HCT116 (cell line): ENCODE data around the gene CNNM3. TPM values are rescaled to one million over a fixed set of nuclear protein-coding genes. Genes with fewer than 3 reads are reported as not detected.

ENCODE experiments used
- ATAC-seq: fragments of 200-7000 bp; cut with Tn5 transposase; 2 replicates; pipeline ENCODE4 v1.9.1; 2020; ENCODE audit warnings: mild to moderate bottlenecking, moderate library complexity
- BruUV-seq: library from RNA; stranded (reverse); fragments of 400-500 nt; replicated peaks from 2 replicates; lab custom pipeline; 2021; lab: Mats Ljungman, UMichigan
- CTCF ChIA-PET: fragments of 300-600 bp; sonication (Branson Sonifier 250); formaldehyde crosslinking; loops from one replicate; lab custom pipeline; 2021; ENCODE audit warnings: antibody characterized with exemption; lab: Charles Lee
- POLR2A ChIA-PET: fragments of 300-600, 350-600 bp; sonication (Branson Sonifier 250); formaldehyde crosslinking; loops from one replicate; lab custom pipeline; 2021; ENCODE audit warnings: antibody characterized with exemption; lab: Charles Lee
- RAD21 ChIA-PET, 2 experiments: fragments of 300-600 bp; sonication (Branson Sonifier 250); formaldehyde crosslinking; loops; one replicate each; lab custom pipeline; 2023; ENCODE audit warnings: low total read pairs in 2 of 2; ENCODE audit not compliant: uncharacterized antibody in 2 of 2, unreplicated experiment in 2 of 2, low non-redundant PET in 1 of 2; lab: Charles Lee
- DNase-seq: peaks from one replicate; pipeline ENCODE4 v3.0.0-alpha.2; 2010; ENCODE audit warnings: low read depth, low spot score
- H2AFZ ChIP-seq: fragments of 200-600 bp; shearing (Covaris generic), sonication (generic); 2 replicates; pipeline ENCODE4 v1.6.1; 2017; ENCODE audit warnings: low read depth, mixed run types, mixed read lengths, antibody characterized with exemption, low read length; ENCODE audit not compliant: poor library complexity, severe bottlenecking
- H3K27ac ChIP-seq: 2 replicates; pipeline ENCODE4 v1.5.1; 2012; ENCODE audit warnings: low read depth, low read length
- H3K27me3 ChIP-seq: fragments of 200-600 bp; sonication (generic); 2 replicates; pipeline ENCODE4 v1.6.1; 2016; ENCODE audit warnings: mixed run types, low read length, mixed read lengths; ENCODE audit not compliant: insufficient read depth
- H3K36me3 ChIP-seq, 2 experiments: fragments of 200-500 bp in 1 of 2; fragments of 200-600 bp in 1 of 2; sonication (Bioruptor generic) in 1 of 2; sonication (generic) in 1 of 2; 2 replicates each; pipeline versions ENCODE4 v1.5.1 to v1.6.1; 2014 to 2016; ENCODE audit warnings: low read length in 2 of 2, inconsistent platforms in 1 of 2, mixed read lengths in 1 of 2, mixed run types in 1 of 2; ENCODE audit not compliant: insufficient read depth in 2 of 2, control insufficient read depth in 1 of 2
- H3K4me1 ChIP-seq, 2 experiments: fragments of 200-600 bp in 1 of 2; sonication (generic) in 1 of 2; 2 replicates each; pipeline versions ENCODE4 v1.5.1 to v1.6.1; 2012 to 2017; ENCODE audit warnings: low read length in 2 of 2, inconsistent platforms in 1 of 2, mild to moderate bottlenecking in 1 of 2, mixed read lengths in 1 of 2, mixed run types in 1 of 2, moderate library complexity in 1 of 2; ENCODE audit not compliant: insufficient read depth in 2 of 2, control insufficient read depth in 1 of 2
- H3K4me2 ChIP-seq: fragments of 200-600 bp; sonication (generic); 2 replicates; pipeline ENCODE4 v1.6.1; 2017; ENCODE audit warnings: mixed run types, low read length, mixed read lengths
- H3K4me3 ChIP-seq, 2 experiments: fragments of 200-600 bp in 1 of 2; sonication (generic) in 1 of 2; replicated peaks in 1 of 2; 2 replicates each; pipeline ENCODE4 v1.5.1; 2011 to 2016; ENCODE audit warnings: low read length in 2 of 2, control low read depth in 1 of 2, low read depth in 1 of 2, mild to moderate bottlenecking in 1 of 2, mixed read lengths in 1 of 2, mixed run types in 1 of 2
- H3K79me2 ChIP-seq: fragments of 200-600 bp; sonication (generic); 2 replicates; pipeline ENCODE4 v1.6.1; 2017; ENCODE audit warnings: mild to moderate bottlenecking, mixed run types, low read length, moderate library complexity, mixed read lengths; ENCODE audit not compliant: insufficient read depth
- H3K9ac ChIP-seq: fragments of 200-600 bp; sonication (generic); 2 replicates; pipeline ENCODE4 v1.6.1; 2016; ENCODE audit warnings: low read length, mixed read lengths
- H3K9me2 ChIP-seq: fragments of 200-600 bp; sonication (generic), shearing (Covaris generic); 2 replicates; pipeline ENCODE4 v1.6.1; 2017; ENCODE audit warnings: mixed run types, mild to moderate bottlenecking, moderate library complexity; ENCODE audit not compliant: insufficient read depth
- H3K9me3 ChIP-seq, 2 experiments: fragments of 200-500 bp in 1 of 2; fragments of 200-600 bp in 1 of 2; sonication (Bioruptor generic) in 1 of 2; sonication (generic) in 1 of 2; 2 replicates each; pipeline ENCODE4 v1.6.1; 2014 to 2017; ENCODE audit warnings: low read length in 2 of 2, mixed read lengths in 2 of 2, inconsistent platforms in 1 of 2, low read depth in 1 of 2, mild to moderate bottlenecking in 1 of 2, mixed run types in 1 of 2, moderate library complexity in 1 of 2; ENCODE audit not compliant: control insufficient read depth in 1 of 2, insufficient read depth in 1 of 2
- H4K20me1 ChIP-seq: fragments of 200-600 bp; sonication (generic), shearing (Covaris generic); 2 replicates; pipeline ENCODE4 v1.6.1; 2017; ENCODE audit warnings: mixed run types, mild to moderate bottlenecking, moderate library complexity; ENCODE audit not compliant: insufficient read depth
- CBX3 ChIP-seq: IDR thresholded peaks from 2 replicates; pipeline ENCODE4 v1.6.1; 2012; ENCODE audit warnings: low read depth
- CTCF ChIP-seq, 3 experiments: fragments of 200-600 bp in 1 of 3; sonication (generic) in 1 of 3; IDR thresholded peaks in 2 of 3; conservative IDR thresholded peaks in 1 of 3; 2 replicates each; pipeline ENCODE4 v1.5.1; 2012 to 2017; ENCODE audit warnings: low read depth in 2 of 3, low read length in 2 of 3, antibody characterized with exemption in 1 of 3, borderline replicate concordance in 1 of 3, control low read depth in 1 of 3, mild to moderate bottlenecking in 1 of 3, mixed read lengths in 1 of 3, mixed run types in 1 of 3, moderate library complexity in 1 of 3; ENCODE audit not compliant: insufficient read depth in 1 of 3
- ELF1 ChIP-seq: IDR thresholded peaks from 2 replicates; pipeline ENCODE4 v1.6.1; 2012; ENCODE audit warnings: low read depth, borderline replicate concordance
- EZH2 ChIP-seq: fragments of 200-600 bp; sonication (generic); IDR thresholded peaks from 2 replicates; pipeline ENCODE4 v1.6.1; 2017; ENCODE audit warnings: antibody characterized with exemption, mixed run types
- FOSL1 ChIP-seq: IDR thresholded peaks from 2 replicates; pipeline ENCODE4 v1.6.1; 2012; ENCODE audit warnings: low read depth
- JUND ChIP-seq: IDR thresholded peaks from 2 replicates; pipeline ENCODE4 v1.6.1; 2012
- POLR2A ChIP-seq: IDR thresholded peaks from 2 replicates; pipeline ENCODE4 v1.7.0; 2011; ENCODE audit warnings: borderline replicate concordance; ENCODE audit not compliant: insufficient read depth, insufficient read length; ENCODE audit errors: extremely low read depth
- REST ChIP-seq: IDR thresholded peaks from 2 replicates; pipeline ENCODE4 v1.6.1; 2012; ENCODE audit warnings: low read depth
- SIN3A ChIP-seq: IDR thresholded peaks from 2 replicates; pipeline ENCODE4 v1.6.1; 2012; ENCODE audit warnings: low read depth
- TCF7L2 ChIP-seq: IDR thresholded peaks from 2 replicates; pipeline ENCODE4 v1.7.0; 2011; ENCODE audit warnings: borderline replicate concordance, inconsistent platforms; ENCODE audit not compliant: insufficient read depth, insufficient read length; ENCODE audit errors: extremely low read depth
- YY1 ChIP-seq: IDR thresholded peaks from 2 replicates; pipeline ENCODE4 v1.6.1; 2011; ENCODE audit warnings: low read length, low read depth, moderate library complexity, mild to moderate bottlenecking; ENCODE audit not compliant: insufficient replicate concordance; ENCODE audit errors: extremely low read depth
- ZBTB33 ChIP-seq: IDR thresholded peaks from 2 replicates; pipeline ENCODE4 v1.6.1; 2011; ENCODE audit warnings: mild to moderate bottlenecking, low read length, moderate library complexity; ENCODE audit not compliant: insufficient replicate concordance; ENCODE audit errors: extremely low read depth
- ZFX ChIP-seq: fragments of 450-650 bp; IDR thresholded peaks from 2 replicates; pipeline ENCODE4 v1.6.1; 2017
- ZNF274 ChIP-seq: fragments of 200-500 bp; sonication (Bioruptor generic); IDR thresholded peaks from 2 replicates; pipeline ENCODE4 v1.6.1; 2014; ENCODE audit warnings: mild to moderate bottlenecking, low read depth, low read length, inconsistent platforms
- intact Hi-C: fragments of 100-400 bp; cut with micrococcal nuclease; formaldehyde crosslinking; loops from 2 replicates; pipeline ENCODE4 v1.10.0; 2022
- total RNA-seq: library from RNA; stranded (reverse); gene quantifications from one replicate; pipeline ENCODE4 v1.2.1, GENCODE V29; 2021; ENCODE audit not compliant: unreplicated experiment
- TF ChIP-seq, protein P1 (sequence below): IDR thresholded peaks from 2 replicates; pipeline ENCODE4 v1.6.1; 2012
- TF ChIP-seq, protein P2 (sequence below): IDR thresholded peaks from 2 replicates; pipeline ENCODE4 v1.6.1; 2012

Gene CNNM3
- total RNA-seq, 1 experiment from 2014 or later: 31.1 TPM

DNA sequence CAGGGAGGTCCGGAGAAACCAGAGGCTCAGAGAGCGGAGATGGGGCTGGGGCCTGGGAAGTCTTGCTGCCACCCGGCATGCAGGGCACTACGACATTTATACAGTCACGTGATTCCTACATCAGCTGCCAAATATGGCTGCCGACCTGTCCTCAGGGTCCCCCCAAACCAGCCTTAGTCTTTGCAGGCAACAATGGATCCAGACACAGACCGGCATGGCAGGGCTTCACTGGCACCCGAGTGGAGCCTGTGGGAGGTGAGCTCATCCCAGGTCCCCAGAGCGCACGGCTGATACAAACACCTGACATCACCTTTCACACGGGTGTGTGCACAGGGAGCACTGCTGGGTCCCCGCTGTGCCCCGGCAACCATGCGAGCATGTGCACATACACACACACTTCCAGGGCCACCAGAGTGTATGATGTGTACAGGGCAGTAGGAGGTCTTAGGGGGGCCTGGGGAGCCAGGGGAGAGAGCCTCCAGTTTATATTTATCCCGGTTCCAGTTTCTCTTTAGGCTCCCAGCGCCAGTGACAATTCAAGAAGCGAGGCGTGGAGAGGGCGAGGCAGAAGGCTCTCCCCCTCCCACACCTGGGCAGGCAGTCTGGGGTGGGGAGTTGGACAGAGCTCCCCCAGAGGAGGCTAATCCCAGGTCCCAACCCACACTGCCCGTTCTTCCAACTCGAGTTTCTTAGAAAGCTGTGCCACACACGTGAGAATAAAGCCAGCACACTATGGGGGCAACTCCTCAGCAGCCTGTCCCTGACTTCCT, 51.1 kb downstream of the CNNM3 start:
- intact Hi-C loops: no loop called here
- peak overlapping the region; percentile 66 to 82 for H3K4me3 ChIP-seq
- no peaks in the 10 kb centered on the region for H4K20me1 ChIP-seq
- RAD21 ChIA-PET: no interaction called here
- H3K36me3 ChIP-seq: peaks cover 17 to 19% of the 10 kb centered on the region in 2 experiments
- H3K79me2 ChIP-seq: peaks cover 25% of the 10 kb centered on the region; the same call in 1 of the 2 replicates
- BruUV-seq: no TSS peak
- POLR2A ChIA-PET: no interaction called here
- H3K9me2 ChIP-seq: no peaks in the 10 kb centered on the region
- H3K4me2 ChIP-seq: peak overlapping the region; percentile 95
- no peak overlapping the region for H2AFZ ChIP-seq
- CTCF ChIA-PET: no interaction called here
- TF ChIP-seq ZBTB33 (no peak), ZFX (no peak), CTCF (IDR thresholded peaks at IDR 0.05 in 2 of 3, conservative IDR thresholded peaks at IDR 0.05 in 1 of 3; ENCODE audit: borderline replicate concordance in 1 of 3, insufficient read depth in 1 of 3, low read depth in 2 of 3, low read length in 2 of 3) (no peak), SIN3A (no peak), ELF1 (no peak), FOSL1 (no peak), TCF7L2 (no peak), YY1 (no peak), ZNF274 (no peak), CBX3 (no peak), REST (no peak), EZH2 (no peak), JUND (no peak), POLR2A (no peak)
- TF ChIP-seq, protein P1, sequence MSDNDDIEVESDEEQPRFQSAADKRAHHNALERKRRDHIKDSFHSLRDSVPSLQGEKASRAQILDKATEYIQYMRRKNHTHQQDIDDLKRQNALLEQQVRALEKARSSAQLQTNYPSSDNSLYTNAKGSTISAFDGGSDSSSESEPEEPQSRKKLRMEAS: no peak
- TF ChIP-seq, protein P2, sequence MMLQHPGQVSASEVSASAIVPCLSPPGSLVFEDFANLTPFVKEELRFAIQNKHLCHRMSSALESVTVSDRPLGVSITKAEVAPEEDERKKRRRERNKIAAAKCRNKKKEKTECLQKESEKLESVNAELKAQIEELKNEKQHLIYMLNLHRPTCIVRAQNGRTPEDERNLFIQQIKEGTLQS: no peak
- peak overlapping the region; percentile 93; the same call in 1 of the 2 replicates for H3K27ac ChIP-seq
- H3K4me1 ChIP-seq: peaks cover 14 to 24% of the 10 kb centered on the region in 2 experiments
- no peak for DNase-seq
- H3K9ac ChIP-seq: peak overlapping the region; percentile 92; the same call in 1 of the 2 replicates
- no peaks in the 10 kb centered on the region for H3K9me3 ChIP-seq
- no peak for ATAC-seq
- no peaks in the 10 kb centered on the region for H3K27me3 ChIP-seq
